Measurements from ENCODE around the gene PAIP2B. TPM values are rescaled to one million over a fixed set of nuclear protein-coding genes. Genes with fewer than 3 reads are reported as not detected.
"Not testable (repeated sequence)": the region's sequence is repeated elsewhere in the genome, so short reads cannot be mapped to it uniquely, and the experiment has no call there.

The PAIP2B gene
- 5.1 TPM for polyA plus RNA-seq (ENCODE audit: insufficient read length)

- peak; percentile 97 for DNase-seq (ENCODE audit: low read depth)
Observed at GRCh38 chr2:71226965-71227560, at the start of gene PAIP2B. Gene PAIP2B (minus strand): TSS chr2:71227103. CDS start chr2:71202589, 24,514 bp downstream.

- DNase-seq (ENCODE audit: low read depth) = no peak
Observed at GRCh38 chr2:71275939-71276310, 49.0 kb upstream of the PAIP2B start.

GRCh38 chr2:71269511-71270090 is 42.7 kb upstream of the PAIP2B start:
- no peak for DNase-seq (ENCODE audit: low read depth)

GRCh38 chr2:71263386-71263785 is 36.5 kb upstream of the PAIP2B start:
- DNase-seq (ENCODE audit: low read depth) = no peak

GRCh38 chr2:71261534-71261933 is 34.6 kb upstream of the PAIP2B start:
- no peak for DNase-seq (ENCODE audit: low read depth)

GRCh38 chr2:71256421-71256820 is 29.5 kb upstream of the PAIP2B start:
- no peak for DNase-seq (ENCODE audit: low read depth)

- no peak for DNase-seq (ENCODE audit: low read depth)
Observed at GRCh38 chr2:71254776-71255175, 27.9 kb upstream of the PAIP2B start.

GRCh38 chr2:71254078-71254477 is 27.2 kb upstream of the PAIP2B start:
- DNase-seq (ENCODE audit: low read depth) = no peak

GRCh38 chr2:71253476-71253875 is 26.6 kb upstream of the PAIP2B start:
- DNase-seq (ENCODE audit: low read depth) = no peak

GRCh38 chr2:71252862-71253261 is 26.0 kb upstream of the PAIP2B start:
- DNase-seq (ENCODE audit: low read depth) = no peak

GRCh38 chr2:71250935-71251334 is 24.0 kb upstream of the PAIP2B start:
- no peak for DNase-seq (ENCODE audit: low read depth)

- no peak for DNase-seq (ENCODE audit: low read depth)
Observed at GRCh38 chr2:71244302-71244660, 17.4 kb upstream of the PAIP2B start.

GRCh38 chr2:71243634-71244301 is 16.9 kb upstream of the PAIP2B start:
- DNase-seq (ENCODE audit: low read depth) = no peak

- no peak for DNase-seq (ENCODE audit: low read depth)
Observed at GRCh38 chr2:71240794-71241193, 13.9 kb upstream of the PAIP2B start.

GRCh38 chr2:71238089-71238488 is 11.2 kb upstream of the PAIP2B start:
- no peak for DNase-seq (ENCODE audit: low read depth)

- no peak for DNase-seq (ENCODE audit: low read depth)
Observed at GRCh38 chr2:71235930-71236587, 9.2 kb upstream of the PAIP2B start.

GRCh38 chr2:71233072-71233471 is 6.2 kb upstream of the PAIP2B start:
- DNase-seq (ENCODE audit: low read depth) = not testable (repeated sequence)

- no peak for DNase-seq (ENCODE audit: low read depth)
Observed at GRCh38 chr2:71226096-71226964, 573 bp downstream of the PAIP2B start.

- no peak for DNase-seq (ENCODE audit: low read depth)
Observed at GRCh38 chr2:71224935-71225334, 2.0 kb downstream of the PAIP2B start.

- no peak for DNase-seq (ENCODE audit: low read depth)
Observed at GRCh38 chr2:71224457-71224856, 2.4 kb downstream of the PAIP2B start.

- no peak for DNase-seq (ENCODE audit: low read depth)
Observed at GRCh38 chr2:71223767-71224333, 3.1 kb downstream of the PAIP2B start.

GRCh38 chr2:71220743-71221142 is 6.2 kb downstream of the PAIP2B start:
- DNase-seq (ENCODE audit: low read depth) = no peak

Data from forelimb muscle (tissue), 1 donor.